GM19395 (cell line): ENCODE results near the gene MID2.
A peak's percentile ranks its signal among the peaks of the same experiment; 100 is the strongest.
"Not testable (repeated sequence)": the region's sequence is repeated elsewhere in the genome, so short reads cannot be mapped to it uniquely, and the experiment has no call there.

ENCODE experiments used
- ATAC-seq: cut with Tn5 transposase; IDR thresholded peaks from one replicate; pipeline ENCODE4 v1.9.1; 2021; ENCODE audit warnings: mild to moderate bottlenecking, moderate library complexity; ENCODE audit not compliant: unreplicated experiment

Gene MID2, protein sequence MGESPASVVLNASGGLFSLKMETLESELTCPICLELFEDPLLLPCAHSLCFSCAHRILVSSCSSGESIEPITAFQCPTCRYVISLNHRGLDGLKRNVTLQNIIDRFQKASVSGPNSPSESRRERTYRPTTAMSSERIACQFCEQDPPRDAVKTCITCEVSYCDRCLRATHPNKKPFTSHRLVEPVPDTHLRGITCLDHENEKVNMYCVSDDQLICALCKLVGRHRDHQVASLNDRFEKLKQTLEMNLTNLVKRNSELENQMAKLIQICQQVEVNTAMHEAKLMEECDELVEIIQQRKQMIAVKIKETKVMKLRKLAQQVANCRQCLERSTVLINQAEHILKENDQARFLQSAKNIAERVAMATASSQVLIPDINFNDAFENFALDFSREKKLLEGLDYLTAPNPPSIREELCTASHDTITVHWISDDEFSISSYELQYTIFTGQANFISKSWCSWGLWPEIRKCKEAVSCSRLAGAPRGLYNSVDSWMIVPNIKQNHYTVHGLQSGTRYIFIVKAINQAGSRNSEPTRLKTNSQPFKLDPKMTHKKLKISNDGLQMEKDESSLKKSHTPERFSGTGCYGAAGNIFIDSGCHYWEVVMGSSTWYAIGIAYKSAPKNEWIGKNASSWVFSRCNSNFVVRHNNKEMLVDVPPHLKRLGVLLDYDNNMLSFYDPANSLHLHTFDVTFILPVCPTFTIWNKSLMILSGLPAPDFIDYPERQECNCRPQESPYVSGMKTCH

DNA sequence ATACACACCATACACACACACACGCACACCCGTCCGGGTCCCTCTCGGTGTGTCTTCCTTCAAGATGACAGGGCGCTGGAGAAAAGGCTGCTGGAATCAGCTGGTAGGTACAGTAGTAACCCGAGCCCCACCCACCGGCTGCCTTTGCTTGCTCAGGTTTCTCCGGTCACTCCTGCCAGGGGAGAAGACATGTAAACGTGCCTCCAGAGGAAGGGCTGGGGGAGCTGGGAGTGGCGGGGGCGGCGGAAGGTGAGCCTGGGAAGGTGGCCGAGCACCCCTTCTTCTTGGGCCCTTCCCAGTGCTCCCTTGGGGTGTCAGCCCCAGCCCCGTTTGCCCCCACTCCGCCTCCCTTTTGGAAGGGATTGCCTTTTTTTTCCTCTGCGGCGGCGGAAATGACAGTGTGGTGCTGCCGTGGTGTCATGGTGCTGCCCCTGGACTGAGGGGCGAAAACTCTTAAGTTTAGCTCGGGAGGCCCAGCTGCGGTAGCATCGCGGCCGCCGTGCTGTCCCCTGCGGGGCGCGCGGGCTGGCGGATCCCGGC lies at the start of gene MID2:
MID2 (plus strand) TSS at position 169 of the 540 bp plus-strand sequence. CDS start 561 bp downstream, outside the sequence.
- peak; percentile 57 for ATAC-seq

DNA sequence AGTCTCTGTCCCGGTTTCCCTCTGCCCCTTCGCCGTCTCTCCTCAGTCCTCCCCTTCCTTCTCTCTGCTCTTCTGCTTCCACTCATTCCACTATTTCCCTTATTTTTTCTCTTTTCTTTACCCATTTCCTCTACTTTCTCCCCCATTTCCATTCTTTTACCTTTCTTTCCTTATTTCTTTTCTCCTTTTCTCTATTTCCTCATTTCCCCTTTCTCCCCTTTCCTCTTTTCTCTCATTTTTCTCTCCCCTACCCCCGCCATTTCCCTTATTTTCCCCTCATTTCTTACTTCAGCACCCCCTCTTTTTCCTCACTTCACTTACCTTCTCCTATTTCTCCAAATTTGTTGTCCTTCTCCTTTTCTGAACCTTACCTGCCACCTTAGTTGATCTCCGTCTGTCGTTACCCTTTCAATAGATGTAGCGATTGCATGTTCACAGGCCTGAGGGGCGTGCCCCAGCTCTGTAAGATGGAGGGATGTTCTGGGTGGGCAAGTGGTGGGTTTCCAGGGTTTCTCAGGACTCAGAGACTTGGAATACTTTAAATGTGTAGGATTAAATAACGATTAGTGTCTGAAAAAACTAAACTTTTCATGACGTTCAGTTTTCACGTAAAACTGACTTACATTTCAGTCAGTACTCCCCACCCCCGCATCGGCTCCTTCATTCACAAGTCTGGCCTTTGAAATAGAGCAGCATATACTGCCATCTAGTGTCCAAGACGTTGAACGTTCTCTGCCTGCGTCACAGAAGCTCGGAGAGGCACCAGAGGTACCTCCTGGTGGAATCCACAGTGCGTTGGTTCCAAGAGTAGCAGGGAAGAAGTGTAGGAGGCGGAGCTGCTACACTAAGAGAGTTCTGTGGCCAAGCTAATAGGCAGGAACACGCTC lies 48.8 kb upstream of the MID2 start:
- ATAC-seq = peak; percentile 86

DNA sequence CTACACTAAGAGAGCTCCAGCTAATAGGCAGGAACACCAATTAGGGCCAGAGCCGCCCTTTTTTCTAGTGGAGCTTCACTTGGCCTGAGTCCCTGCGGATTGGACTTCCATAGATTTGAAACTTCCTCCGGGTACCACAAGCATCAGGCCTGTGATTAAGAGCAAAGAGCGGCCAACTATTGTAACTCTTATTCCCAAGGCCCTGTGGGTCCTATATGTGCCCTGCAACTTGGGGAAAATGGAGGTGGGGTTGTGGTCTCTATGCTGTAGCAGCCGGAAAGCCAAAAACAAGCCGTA lies 48.2 kb upstream of the MID2 start, which contains the start of gene NCBP2L:
NCBP2L (plus strand) TSS at position 198 of the 297 bp plus-strand sequence. CDS start 16,488 bp downstream, outside the sequence.
- ATAC-seq = no peak

DNA sequence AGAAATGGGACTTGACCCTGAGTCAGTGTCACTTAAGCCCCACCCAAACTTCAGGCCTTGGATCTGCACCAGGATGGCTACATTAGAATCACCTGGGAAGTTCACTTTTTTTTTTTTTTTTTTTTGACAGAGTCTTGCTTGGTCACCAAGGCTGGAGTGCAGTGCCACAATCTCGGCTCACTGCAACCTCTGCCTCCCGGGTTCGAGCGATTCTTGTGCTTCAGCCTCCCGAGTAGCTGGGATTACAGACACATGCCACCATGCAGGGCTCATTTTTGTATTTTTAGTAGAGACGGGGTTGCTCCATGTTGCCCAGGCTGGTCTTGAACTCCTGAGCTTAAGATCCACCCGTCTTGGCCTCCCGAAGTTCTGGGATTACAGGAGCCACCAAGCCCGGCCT lies 45.1 kb upstream of the MID2 start:
- ATAC-seq = no peak

DNA sequence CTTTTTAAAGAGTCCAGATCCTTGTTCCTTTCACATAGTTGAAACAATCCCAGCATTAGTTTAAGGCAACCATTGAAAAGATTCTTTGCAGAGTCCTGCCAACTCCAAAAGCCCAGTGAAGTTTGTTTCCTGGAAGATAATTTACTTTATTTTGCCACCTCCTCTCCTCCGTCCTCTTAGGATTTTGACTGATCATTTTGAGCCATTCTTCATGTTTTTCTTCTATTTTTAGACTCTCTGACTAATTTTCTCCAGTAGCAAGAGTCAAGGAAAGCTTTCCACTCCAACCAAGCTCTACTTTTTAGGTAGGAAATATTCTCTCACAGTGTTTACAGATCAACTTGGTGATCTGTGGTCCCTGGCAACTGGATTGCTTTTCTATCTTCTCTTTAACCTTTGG lies 37.8 kb upstream of the MID2 start:
- ATAC-seq = no peak

DNA sequence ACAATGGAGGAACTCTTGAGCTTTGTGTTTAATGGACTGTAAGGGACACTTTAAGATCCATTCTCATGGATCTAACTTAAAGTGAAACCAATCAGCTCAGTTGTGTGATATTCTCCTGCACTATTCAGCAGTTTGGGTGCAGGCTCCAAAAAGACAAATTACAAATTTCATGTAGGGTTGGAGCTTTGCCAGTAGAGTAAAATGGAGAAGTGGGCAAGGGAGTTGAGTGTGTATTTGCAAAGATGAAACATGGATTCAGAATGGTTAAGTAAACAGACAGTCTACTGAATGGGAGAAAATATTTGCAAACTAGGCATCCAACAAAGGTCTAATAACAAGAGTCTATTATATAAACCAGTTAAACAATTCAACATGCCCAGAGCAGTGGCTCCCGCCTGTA lies 21.2 kb upstream of the MID2 start:
- ATAC-seq = no peak

DNA sequence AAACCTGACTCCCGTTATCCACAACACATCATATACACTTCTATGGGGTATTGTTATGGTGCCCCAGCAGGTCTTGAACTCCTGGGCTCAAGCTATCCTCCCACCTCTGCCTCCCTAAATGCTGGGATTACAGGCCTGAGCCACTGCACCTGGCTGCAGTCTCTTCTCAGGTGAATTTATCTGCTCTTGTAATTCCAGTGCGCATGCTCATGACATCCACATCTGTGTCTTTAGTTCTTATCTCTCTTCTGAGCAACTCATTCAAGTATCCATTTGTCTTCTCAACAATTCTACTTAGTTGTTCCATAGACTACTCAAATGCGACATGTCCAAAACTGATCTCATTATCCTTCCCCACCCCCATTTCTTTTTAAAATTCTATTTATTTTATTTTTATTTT lies 20.5 kb upstream of the MID2 start:
- ATAC-seq = no peak

DNA sequence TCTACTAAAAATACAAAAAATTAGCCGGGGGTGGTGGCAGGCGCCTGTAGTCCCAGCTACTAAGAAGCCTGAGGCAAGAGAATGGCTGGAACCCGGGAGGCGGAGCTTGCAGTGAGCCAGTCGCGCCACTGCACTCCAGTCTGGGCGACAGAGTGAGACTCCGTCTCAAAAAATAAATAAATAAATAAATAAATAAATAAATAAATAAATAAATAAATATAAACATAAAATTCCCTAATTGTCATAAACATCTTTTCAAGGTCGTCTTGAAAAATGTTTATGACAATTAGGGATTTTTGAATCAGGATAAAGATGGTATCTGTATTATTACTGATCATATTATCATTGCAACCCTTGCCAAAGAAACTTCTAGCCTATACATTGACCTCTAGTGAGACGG lies 15.6 kb upstream of the MID2 start:
- not testable (repeated sequence) for ATAC-seq

DNA sequence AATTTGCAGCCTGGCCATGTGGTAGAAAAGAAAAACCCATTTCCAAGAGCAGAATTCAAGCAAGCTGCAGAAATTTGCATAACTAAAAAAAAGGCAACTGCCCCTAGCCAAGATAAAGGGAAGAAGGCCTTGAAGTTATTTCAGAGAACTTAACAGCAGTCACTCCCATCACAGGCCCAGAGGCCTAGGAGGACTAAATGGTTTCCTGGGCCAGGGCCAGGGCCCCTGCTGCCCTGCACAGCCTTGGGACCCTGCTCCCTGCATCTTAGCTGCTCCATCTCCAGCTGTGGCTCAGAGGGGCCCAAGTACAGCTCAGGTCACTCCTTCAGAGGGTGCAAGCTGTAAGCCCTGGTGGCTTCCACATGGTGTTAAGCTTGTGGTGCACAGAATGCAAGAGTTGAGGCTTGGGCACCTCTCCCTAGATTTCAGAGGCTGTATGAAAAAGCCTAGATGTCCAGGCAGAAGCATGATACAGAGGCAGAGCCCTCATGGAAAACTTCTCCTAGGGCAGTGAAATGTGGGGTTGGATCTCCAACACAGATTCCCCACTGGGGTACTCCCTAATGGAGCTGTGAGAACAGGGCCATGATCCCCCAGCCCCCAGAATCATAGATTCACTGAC lies 6.7 kb upstream of the MID2 start:
- ATAC-seq = no peak

DNA sequence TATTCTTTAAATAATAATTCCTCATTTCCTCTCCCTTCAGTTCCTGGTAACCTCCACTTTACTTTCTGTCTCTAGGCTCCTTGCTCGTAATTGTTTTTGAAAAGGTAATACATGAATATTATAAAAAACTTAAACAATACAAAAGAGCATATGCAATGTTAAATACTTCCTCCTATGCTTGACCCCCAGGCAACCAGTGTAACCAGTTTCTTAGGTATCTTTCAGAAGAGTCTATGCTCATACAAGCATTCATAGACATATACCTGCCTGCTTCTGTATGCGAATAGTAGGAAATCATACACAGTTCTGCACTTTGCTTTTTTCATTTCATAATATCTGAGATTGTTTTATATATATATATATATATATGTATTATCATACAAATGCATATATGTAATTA lies 2.6 kb upstream of the MID2 start:
- no peak for ATAC-seq

DNA sequence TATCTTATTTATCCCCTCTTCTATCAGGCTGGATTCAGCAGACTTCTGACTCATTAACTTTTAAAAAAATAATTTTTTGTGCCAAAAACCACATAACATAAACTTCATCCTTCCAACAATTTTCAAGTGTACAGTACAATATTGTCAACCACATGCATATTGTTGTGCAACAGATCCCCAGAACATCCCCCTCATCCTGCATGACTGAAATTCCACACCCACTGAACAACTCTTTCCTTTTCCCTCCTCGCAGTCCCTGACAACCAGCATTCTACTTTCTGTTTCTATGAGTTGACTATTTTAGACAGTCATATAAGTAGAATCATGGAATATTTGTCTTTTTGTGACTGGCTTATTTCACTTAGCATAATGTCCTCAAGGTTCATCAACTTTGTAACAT lies 2.2 kb upstream of the MID2 start:
- ATAC-seq = no peak

DNA sequence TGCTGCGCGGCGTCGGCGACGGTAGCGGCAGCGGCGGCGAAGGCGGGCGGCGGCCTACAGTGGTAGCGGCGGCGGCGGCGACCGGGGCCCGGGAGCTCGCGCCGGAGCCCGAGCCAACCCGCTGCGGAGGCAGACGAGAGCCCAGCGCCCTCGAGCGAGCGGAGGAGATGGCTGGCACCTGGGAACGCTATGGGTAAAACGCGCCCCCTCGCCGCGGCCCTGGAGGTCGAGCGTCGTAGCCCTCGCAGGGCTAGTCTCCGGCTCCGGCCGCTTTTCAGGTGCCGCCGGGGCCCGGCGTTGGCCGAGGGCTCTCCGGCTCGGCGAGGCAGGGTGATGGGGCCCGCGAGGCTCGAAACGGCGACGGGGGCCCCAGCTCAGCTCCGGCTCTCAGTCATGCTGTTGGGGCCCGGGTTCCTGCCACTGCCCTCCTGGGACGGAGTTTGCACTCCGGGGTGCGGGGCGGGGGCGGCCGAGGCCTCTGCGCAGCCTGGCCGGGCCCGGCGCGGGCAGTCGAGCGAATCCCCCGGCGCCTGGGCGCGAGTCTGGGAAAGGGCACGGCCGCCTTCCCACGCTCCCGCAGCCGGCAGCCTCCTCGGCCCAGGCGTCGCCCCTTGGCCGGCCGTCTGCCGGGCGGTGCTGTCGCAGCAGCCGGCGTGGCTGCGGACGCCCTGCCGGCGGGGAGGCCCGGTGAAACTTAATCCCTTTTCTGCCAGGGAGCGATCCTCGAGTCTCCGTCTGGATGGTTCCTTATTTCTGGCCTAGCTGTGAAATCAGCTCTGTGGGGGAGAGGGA lies 768 bp downstream of the MID2 start:
- peak; percentile 60 for ATAC-seq

DNA sequence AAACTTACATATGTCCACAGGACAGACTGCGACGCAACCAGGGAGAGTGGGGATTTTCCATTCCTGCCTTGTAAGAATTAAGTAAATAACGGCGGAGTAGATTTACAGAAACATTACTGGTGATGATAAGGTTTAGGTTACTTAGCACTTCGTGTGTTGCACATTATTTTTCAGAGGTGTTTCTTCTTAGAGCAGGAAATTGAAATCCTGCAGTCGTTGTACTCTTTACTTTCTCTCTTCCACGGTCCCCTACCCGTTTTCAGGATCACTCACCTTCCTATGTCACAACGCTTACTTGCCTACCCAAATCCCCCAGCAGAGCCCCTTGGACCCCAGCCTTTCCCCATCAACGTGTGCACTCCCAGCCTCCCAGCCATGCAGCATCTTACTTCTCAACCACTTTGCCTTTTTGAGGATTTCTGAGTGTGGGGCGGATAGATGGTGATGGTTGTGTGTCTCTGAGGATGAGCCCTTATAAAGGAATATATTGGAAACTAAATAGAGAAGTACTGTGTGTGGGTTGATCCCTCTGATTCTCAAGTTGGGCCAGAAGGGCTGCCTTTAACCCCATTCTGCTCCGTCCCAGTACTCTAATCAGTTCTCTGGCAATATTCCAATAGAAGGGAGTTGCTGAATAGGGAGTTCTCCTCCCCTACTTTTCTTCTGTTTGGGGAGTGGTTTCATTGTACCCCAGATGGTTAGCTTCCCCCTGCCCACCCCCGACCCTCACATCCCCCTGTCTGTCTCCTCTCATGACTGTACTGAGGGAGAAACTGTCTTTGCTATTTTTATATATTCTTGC lies 1.6 kb downstream of the MID2 start:
- ATAC-seq = no peak

DNA sequence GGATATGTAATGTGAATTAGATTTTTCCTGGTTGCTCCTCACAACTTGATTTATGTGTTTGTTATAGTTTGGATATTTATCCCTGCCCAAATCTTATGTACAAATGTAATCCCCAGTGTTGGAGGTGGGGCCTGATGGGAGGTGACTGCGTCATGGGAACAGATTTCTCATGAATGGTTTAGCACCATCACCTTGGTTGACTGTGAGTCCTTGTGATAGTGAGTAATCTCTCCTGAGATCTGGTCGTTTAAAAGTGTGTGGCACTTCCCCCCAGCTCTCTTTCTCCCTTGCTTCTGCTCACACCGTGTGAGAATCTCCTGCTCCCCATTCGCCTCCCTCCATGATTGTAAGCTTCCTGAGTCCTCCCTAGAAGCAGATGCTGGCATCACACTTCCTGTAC lies 2.2 kb downstream of the MID2 start:
- no peak for ATAC-seq

DNA sequence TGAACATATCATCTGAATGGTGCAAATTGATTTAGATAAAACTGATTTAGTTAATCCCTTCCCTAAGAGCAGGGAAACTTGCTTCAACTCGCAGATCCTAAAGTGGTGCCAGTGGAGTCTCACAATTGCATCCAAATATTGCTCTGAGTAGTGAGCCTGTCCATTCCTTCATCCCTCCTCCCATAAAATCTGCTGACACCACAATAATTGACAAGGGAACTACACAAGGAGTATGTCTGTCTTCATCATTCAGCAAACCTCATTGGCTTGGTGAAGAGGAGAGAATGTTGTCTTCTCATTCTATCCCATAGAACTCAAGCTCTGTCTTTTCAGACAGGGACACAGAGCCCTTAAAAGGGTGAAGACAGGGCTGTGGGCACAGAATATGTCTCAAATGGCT lies 4.2 kb downstream of the MID2 start:
- ATAC-seq = no peak

DNA sequence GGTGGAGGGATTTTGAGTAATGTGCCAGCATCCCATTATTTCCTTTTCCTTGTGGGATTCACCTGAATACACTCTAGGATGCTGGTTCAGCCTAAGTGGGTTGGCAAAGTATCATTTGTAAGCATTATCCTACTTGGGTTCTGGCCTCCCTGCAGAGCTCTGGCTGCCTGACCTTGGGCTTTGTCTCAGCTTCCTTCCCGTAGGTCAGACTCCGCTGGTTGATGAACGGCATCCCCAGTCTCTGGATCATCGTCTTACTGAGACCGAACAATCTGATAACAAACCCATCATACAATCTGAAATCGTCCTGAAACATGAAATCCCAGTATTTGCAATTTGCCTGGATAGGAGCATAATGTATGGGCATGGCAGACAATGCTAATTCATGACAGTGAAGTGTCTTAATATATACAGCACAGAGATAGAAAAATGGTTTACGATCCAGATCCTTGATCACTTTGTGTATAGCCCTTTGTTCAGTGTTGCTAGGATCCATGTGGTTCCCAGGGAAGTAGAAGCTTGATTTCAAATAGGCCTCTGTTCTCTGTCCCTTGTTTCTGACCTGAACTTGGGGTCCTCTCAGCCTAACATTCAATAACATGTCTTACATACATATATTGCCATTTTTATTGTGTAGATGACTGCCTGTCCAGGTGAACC lies 5.5 kb downstream of the MID2 start:
- ATAC-seq = no peak

DNA sequence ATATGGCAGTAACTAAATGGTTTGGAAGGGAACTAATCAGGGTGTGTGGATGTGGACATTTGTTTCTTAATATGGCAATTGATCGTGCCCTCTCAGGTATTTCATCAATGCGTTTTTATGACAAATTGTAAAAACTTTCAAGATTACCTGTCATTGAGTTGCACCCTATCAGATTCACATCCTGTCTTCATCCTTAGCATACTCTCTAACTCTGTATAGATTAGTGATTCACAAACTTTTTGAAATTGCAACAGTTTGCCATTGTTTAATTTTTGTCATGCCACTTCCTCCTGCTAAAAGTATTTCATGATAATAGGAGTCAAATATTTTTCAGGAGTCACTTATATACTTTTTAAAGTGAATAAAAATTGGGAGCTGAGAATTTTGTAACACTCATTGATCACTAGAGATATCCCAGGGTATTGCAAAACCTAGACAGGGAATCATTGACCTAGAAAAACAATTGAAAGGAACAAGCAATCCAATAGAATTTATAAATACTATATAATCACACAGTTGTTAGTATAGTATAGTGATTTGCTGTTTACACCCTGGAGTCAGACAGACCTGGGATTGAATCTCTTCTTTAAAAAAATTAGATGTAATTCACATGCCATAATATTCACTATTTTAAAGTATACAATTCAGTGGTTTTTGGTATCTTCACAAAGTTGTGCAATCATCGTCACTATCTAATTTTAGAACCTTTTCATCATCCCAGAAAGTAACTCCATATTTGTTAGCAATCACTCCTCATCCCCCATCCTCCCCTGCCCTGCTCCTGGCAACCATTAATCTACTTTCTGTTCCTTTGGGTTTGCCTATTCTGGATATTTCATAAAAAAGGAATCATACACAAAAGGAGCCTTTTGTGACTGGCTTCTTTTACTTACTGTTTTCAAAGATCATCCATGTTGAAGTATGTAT lies 8.9 kb downstream of the MID2 start:
- no peak for ATAC-seq
